B cell (primary cell): ENCODE results near the gene PDP2.

ENCODE experiments used
- EZH2 ChIP-seq: IDR thresholded peaks from 2 replicates; pipeline ENCODE4 v1.6.1; 2012; ENCODE audit warnings: borderline replicate concordance, low read depth, mild to moderate bottlenecking, moderate library complexity, low read length; ENCODE audit not compliant: insufficient read depth, poor library complexity, severe bottlenecking
- TF ChIP-seq, protein P1 (sequence below): fragments of 200-600 bp; IDR thresholded peaks from one replicate; pipeline ENCODE4 v1.8.0; 2022; ENCODE audit warnings: antibody characterized with exemption, mild to moderate bottlenecking

DNA sequence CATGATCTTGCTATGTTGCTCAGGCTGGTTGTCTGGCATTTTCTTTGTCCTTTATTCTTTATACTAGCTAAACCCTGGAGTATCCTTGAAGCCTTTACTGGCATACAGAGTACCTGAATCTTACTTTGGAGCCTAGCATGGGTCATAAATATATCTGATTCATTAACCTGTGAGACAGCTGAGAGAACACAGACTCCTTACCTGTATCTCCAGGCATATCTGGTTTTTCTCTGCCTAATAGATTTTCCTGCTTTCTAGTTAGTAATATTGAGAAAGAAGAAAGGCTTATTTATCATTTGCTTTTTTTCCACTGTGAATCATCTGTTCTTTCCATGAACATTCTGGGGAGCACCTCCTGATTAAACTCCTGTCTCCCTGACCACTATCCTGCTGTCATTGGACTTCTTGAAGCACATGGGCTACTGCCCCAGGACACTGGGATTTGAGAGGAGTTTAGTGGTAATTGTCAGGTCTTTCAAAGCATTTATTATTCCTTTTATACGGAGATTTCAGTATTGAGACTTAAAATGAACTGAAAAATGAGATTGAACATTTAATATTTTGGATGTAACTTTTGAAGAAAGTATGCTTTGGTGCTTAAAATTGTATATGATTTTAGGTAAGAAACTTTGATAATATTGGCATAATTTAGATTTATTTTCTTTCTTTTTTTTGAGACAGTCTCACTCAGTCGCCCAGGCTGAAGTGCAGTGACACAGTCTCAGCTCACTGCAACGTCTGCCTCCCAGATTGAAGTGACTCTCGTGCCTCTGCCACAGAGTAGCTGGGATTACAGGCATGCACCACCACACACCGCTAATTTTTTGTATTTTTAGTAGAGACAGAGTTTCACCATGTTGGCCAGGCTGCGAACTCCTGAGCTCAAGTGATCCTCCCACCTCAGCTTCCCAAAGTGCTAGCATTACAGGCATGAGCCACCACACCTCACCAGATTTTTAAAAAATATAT lies 8.6 kb downstream of the PDP2 start:
- no peak for TF ChIP-seq EZH2
- TF ChIP-seq, protein P1, sequence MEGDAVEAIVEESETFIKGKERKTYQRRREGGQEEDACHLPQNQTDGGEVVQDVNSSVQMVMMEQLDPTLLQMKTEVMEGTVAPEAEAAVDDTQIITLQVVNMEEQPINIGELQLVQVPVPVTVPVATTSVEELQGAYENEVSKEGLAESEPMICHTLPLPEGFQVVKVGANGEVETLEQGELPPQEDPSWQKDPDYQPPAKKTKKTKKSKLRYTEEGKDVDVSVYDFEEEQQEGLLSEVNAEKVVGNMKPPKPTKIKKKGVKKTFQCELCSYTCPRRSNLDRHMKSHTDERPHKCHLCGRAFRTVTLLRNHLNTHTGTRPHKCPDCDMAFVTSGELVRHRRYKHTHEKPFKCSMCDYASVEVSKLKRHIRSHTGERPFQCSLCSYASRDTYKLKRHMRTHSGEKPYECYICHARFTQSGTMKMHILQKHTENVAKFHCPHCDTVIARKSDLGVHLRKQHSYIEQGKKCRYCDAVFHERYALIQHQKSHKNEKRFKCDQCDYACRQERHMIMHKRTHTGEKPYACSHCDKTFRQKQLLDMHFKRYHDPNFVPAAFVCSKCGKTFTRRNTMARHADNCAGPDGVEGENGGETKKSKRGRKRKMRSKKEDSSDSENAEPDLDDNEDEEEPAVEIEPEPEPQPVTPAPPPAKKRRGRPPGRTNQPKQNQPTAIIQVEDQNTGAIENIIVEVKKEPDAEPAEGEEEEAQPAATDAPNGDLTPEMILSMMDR: no peak
